GM12873 (cell line): Measurements from ENCODE around the gene KIF17.

Experiments used
- TF ChIP-seq, protein P1 (sequence below): IDR thresholded peaks from 2 replicates; pipeline ENCODE4 v1.5.1; 2012; ENCODE audit warnings: low read depth, mild to moderate bottlenecking, moderate library complexity, low read length, control low read depth; ENCODE audit not compliant: insufficient read depth; ENCODE audit errors: missing control alignments

The KIF17 gene

DNA sequence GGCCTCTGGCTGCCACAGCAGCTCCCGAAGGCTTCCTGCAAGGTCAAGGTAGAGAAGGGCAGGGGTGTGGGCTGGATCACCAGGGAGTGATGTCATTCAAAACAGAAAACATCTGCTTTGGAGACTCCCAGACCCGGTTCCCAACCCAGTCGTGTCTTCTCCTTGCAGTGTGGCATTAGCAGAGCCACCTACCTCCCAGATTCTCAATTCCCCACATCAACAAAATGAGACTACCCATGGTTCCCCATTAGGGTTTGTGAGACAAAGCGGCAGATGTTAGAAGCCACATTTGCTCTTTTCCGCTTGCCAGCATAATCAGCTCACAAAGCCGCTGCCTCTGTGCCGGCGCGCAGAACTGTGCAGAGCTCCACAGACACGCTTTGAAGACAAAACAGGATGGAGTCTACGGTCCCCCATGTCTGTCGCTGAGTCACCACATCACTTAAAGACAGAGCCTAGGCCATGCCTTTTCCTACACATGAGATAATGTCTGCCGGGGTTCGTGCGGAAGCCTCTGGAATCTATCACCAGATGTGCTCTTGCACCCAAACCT is 12.5 kb downstream of the KIF17 start:
- TF ChIP-seq, protein P1, sequence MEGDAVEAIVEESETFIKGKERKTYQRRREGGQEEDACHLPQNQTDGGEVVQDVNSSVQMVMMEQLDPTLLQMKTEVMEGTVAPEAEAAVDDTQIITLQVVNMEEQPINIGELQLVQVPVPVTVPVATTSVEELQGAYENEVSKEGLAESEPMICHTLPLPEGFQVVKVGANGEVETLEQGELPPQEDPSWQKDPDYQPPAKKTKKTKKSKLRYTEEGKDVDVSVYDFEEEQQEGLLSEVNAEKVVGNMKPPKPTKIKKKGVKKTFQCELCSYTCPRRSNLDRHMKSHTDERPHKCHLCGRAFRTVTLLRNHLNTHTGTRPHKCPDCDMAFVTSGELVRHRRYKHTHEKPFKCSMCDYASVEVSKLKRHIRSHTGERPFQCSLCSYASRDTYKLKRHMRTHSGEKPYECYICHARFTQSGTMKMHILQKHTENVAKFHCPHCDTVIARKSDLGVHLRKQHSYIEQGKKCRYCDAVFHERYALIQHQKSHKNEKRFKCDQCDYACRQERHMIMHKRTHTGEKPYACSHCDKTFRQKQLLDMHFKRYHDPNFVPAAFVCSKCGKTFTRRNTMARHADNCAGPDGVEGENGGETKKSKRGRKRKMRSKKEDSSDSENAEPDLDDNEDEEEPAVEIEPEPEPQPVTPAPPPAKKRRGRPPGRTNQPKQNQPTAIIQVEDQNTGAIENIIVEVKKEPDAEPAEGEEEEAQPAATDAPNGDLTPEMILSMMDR, result no peak

DNA sequence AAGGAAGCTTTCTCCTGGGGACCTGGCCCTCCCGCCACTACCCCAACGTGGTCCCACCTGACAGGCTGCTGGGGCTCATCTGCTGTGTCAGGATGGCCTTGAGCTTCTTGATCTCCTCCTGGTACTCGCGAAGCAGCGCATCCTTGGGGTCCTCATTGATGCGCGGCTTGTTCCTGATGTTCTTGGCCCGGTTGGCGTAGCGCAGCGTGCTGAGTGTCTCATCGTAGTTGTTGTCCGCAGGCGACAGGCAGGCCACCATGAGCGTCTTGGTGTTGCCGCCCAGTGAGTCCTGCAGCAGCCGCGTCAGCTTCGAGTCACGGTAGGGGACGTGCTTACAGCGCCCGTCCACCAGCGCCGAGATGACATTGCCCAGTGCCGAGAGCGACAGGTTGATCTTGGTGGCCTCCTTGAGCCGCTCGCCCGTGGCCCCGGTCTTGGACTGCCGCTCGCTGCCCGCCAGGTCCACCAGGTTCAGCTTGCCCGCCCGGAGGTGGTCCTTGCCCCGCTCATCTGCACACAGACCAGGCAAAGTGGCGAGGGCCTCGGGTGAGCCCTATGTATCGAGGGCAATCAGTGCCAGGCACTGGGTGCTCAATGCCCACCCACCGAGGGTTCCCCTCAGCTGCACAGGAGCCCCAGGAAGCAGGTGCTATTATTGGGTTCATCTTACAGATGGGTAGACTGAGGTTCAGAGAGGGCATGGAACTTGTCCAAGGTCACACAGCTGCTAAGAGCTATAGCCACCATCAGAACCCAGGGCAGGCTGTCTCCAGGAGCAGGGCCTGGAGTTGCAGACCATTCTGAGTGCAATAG is 13.2 kb downstream of the KIF17 start:
- TF ChIP-seq, protein P1, result no peak

DNA sequence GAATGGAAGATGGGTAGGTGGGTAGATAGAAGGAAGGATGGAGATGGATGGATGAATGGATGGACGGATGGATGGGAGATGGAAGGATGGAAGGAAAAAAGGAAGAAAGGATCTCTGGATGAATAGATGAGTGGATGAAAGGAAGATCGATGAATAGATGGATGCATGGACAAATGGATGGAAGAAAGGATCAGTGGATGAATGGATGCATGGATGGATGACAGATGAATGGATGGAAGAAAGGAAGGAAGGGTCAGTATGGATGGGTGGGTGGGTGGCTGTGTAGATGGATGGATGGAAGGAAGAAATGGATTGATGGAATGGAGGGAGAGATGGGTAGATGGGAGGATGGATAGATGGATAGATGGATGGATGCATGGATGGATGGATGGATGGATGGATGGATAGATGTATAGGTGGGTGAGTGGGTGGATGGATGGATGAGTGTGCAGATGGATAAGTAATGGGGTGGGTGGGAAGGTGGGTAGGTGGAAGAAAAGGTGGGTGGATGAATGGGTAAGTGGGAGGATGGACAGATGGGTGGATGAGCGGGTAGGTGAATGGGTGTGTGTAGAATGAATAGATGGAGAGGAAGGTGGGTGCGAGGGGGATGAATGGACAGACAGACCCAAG is 14.6 kb downstream of the KIF17 start:
- TF ChIP-seq, protein P1, result no peak

DNA sequence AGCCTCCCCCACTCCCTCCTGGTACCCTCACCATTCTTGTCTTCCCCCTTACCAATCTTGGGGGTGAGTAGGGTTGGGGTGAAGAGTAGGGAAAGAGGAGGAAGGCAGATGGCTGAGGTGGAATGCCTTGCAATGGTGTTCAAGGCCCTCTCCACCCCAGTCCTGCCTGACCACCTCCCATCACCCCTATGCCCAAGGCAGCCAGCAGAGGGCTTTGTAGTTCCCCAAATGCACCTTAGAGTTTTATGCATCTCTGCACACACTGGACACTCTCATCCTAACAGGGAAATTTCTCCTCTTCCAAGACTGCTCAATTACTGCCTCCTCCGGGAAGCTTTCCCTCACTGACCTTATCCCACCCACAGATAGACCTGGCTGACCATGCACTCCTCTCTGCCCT is 15.4 kb downstream of the KIF17 start:
- TF ChIP-seq, protein P1, result peak; percentile 49

DNA sequence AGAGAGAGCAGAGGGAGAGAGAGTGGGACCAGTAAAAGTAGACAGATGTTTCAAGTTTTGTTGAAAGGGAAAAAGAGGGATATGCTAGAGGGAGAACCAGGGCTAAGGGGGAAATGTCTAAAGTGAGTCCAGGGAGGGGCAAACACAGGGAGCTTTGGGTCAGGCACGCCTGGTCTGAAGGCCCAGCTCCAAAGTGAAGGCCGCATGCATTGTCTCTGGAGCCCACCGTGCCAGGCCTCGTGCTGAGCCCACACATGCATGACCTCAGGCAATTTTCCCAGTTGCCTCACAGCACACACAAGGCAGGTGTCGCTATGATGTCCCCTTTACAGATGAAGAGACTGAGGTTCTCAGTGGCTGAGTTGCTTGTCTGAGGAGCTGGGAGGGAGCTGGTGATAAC is 16.0 kb downstream of the KIF17 start:
- TF ChIP-seq, protein P1, result no peak

DNA sequence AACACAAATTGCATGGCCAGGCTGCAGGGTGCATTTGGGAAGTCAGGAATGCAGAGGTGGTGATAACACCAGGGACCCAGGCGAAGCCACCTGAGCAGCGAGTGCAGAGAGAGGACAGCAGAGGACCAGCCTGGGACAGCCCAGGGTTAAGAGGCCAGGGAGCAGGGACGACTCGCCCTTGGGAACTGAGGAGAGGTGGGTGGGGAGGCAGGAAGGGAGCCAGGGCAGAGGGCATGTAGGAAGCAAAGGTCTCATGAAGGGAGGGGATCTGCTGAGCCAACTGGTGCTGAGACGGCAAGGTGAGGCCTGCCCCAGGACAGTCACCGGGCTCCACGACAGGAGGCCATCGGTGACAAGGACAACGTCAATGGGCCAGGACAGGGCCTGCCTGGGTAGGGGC is 16.4 kb downstream of the KIF17 start:
- TF ChIP-seq, protein P1, result no peak

DNA sequence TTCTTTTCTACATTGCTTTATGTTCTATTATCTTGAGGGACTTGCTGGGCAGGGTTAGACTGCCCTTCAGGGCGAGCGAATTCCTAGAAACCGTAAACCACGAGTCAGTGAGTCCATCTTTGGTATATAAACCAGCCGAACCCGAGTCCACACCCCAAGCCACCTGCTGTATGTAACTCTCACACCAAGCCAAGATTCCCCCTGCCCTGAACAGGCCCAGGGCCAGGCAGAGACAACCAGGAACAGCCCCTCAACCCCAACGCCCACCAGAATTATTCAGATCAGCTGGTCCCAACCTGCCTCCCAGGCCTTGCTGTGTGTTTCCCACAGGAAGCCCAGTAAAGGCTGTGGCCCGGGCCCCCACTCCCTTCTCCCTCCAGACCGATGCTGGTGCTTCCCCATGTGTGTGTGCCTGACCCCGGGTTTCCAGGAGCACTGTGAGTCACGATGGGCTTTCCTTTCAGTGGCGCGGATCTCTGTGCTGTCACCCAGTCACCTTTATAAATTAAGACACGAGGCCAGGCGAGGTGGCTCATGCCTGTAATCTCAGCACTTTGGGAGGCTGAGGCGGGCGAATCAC is 17.1 kb downstream of the KIF17 start:
- TF ChIP-seq, protein P1, result no peak
